ENCODE measurements around the gene ZNF793. TPM values are rescaled to one million over a fixed set of nuclear protein-coding genes. Genes with fewer than 3 reads are reported as not detected.

Gene ZNF793
- total and polyA plus RNA-seq, 7 donors: 0.96 to 2.9 (median 1.3) TPM

Other genes starting within 250 kb of the ZNF793 start
- gene ZNF527, start 135.8 kb upstream of the ZNF793 start, total RNA-seq: 1 to 10 TPM; 1.8 to 4.0 (median 3.6) TPM
- gene ZNF527, start 135.8 kb upstream of the ZNF793 start, polyA plus RNA-seq: 1 to 10 TPM; 2.0 to 5.7 (median 2.0) TPM
- gene ZNF569, start 39.5 kb upstream of the ZNF793 start, total RNA-seq: 1 to 10 TPM; 3.3 to 5.3 (median 3.8) TPM
- gene ZNF569, start 39.5 kb upstream of the ZNF793 start, polyA plus RNA-seq: 1 to 10 TPM; 2.0 to 8.0 (median 2.1) TPM
- 1 to 10 TPM; 1.6 to 5.5 (median 3.1) TPM for gene ZNF570, start 37.6 kb upstream of the ZNF793 start, total RNA-seq
- 10 to 100 TPM in 1 of 3 donors, 1 to 10 TPM in 2; 1.2 to 10.3 (median 1.2) TPM for gene ZNF570, start 37.6 kb upstream of the ZNF793 start, polyA plus RNA-seq
- gene ZNF571, start 87.9 kb downstream of the ZNF793 start, total RNA-seq: 1 to 10 TPM; 1.3 to 2.4 (median 1.8) TPM
- gene ZNF571, start 87.9 kb downstream of the ZNF793 start, polyA plus RNA-seq: 1 to 10 TPM in 2 of 3 donors, under 1 TPM in 1; 0.96 to 3.7 (median 1.2) TPM
- 1 to 10 TPM in 3 of 4 donors, under 1 TPM in 1; 0.27 to 4.9 (median 1.4) TPM for gene ZNF540, start 87.9 kb downstream of the ZNF793 start, total RNA-seq
- 1 to 10 TPM in 1 of 3 donors, under 1 TPM in 2; 0.65 to 3.6 (median 0.83) TPM for gene ZNF540, start 87.9 kb downstream of the ZNF793 start, polyA plus RNA-seq
- gene ZFP30, start 148.5 kb downstream of the ZNF793 start, total RNA-seq: 1 to 10 TPM; 3.2 to 6.8 (median 5.1) TPM
- gene ZFP30, start 148.5 kb downstream of the ZNF793 start, polyA plus RNA-seq: 1 to 10 TPM; 1.0 to 5.6 (median 1.6) TPM
- 1 to 10 TPM; 1.2 to 5.8 (median 1.9) TPM for gene ZNF607, start 212.8 kb downstream of the ZNF793 start, total RNA-seq
- gene ZNF607, start 212.8 kb downstream of the ZNF793 start, polyA plus RNA-seq: 1 to 10 TPM; 1.4 to 3.5 (median 1.5) TPM